BE2C (cell line): ENCODE measurements around the gene RABL3.

Experiments used
- DNase-seq: peaks from one replicate; pipeline ENCODE4 v3.0.0-alpha.2; 2020
- H3K27me3 ChIP-seq: fragments of 250-450 bp; sonication (Bioruptor Pico); 2 replicates; pipeline ENCODE4 v1.5.1; 2020; ENCODE audit warnings: mild to moderate bottlenecking
- H3K36me3 ChIP-seq: fragments of 250-450 bp; sonication (Bioruptor Pico); 2 replicates; pipeline ENCODE4 v1.5.1; 2020; ENCODE audit warnings: mild to moderate bottlenecking
- H3K4me1 ChIP-seq: fragments of 250-450 bp; sonication (Bioruptor Pico); 2 replicates; pipeline ENCODE4 v1.5.1; 2020
- H3K4me3 ChIP-seq: 2 replicates; pipeline ENCODE4 v1.5.1; 2011; ENCODE audit warnings: low read depth, low read length
- H3K9me3 ChIP-seq: fragments of 250-450 bp; sonication (Bioruptor Pico); 2 replicates; pipeline ENCODE4 v1.5.1; 2020
- CTCF ChIP-seq: IDR thresholded peaks from 2 replicates; pipeline ENCODE4 v1.5.1; 2012; ENCODE audit warnings: mild to moderate bottlenecking, low read depth, low read length

The RABL3 gene

GRCh38 chr3:120775411-120775810 lies 33.1 kb upstream of the RABL3 start:
- Histone ChIP-seq H3K4me1 (no peaks in the 10 kb centered on the region), H3K36me3 (peaks cover 3% of the 10 kb centered on the region; the same call in 1 of the 2 replicates), H3K27me3 (no peaks in the 10 kb centered on the region), H3K4me3 (no peak overlapping the region), H3K9me3 (no peaks in the 10 kb centered on the region)
- TF ChIP-seq CTCF, result no peak
- DNase-seq, result no peak

- DNase-seq, result no peak
- H3K36me3 ChIP-seq, result peaks cover 3% of the 10 kb centered on the region; the same call in 1 of the 2 replicates
- H3K27me3 ChIP-seq, result no peaks in the 10 kb centered on the region
- H3K4me1 ChIP-seq, result no peaks in the 10 kb centered on the region
- no peaks in the 10 kb centered on the region for H3K9me3 ChIP-seq
- TF ChIP-seq CTCF, result no peak
- H3K4me3 ChIP-seq, result no peak overlapping the region
These were observed 31.6 kb upstream of the RABL3 start for GRCh38 chr3:120773932-120774331.

GRCh38 chr3:120772081-120772480 lies 29.8 kb upstream of the RABL3 start:
- Histone ChIP-seq H3K4me3 (no peak overlapping the region), H3K36me3 (peaks cover 3% of the 10 kb centered on the region; the same call in 1 of the 2 replicates), H3K27me3 (no peaks in the 10 kb centered on the region), H3K4me1 (no peaks in the 10 kb centered on the region), H3K9me3 (no peaks in the 10 kb centered on the region)
- no peak for TF ChIP-seq CTCF
- DNase-seq, result no peak

- Histone ChIP-seq H3K27me3 (no peaks in the 10 kb centered on the region), H3K4me3 (no peak overlapping the region), H3K9me3 (no peaks in the 10 kb centered on the region), H3K36me3 (0 out of 2 replicates have a peak, but pooled peaks cover 3% of the 10 kb centered on the region), H3K4me1 (no peaks in the 10 kb centered on the region; the same call in 1 of the 2 replicates)
- TF ChIP-seq CTCF, result no peak
- no peak for DNase-seq
These were observed 28.6 kb upstream of the RABL3 start for GRCh38 chr3:120770891-120771290.

- Histone ChIP-seq H3K36me3 (no peaks in the 10 kb centered on the region), H3K27me3 (no peaks in the 10 kb centered on the region), H3K9me3 (no peaks in the 10 kb centered on the region), H3K4me3 (no peak overlapping the region), H3K4me1 (no peaks in the 10 kb centered on the region; the same call in 1 of the 2 replicates)
- no peak for TF ChIP-seq CTCF
- DNase-seq, result no peak
These were observed 27.1 kb upstream of the RABL3 start for GRCh38 chr3:120769436-120769835.

- Histone ChIP-seq H3K27me3 (no peaks in the 10 kb centered on the region), H3K4me3 (no peak overlapping the region), H3K36me3 (no peaks in the 10 kb centered on the region), H3K9me3 (no peaks in the 10 kb centered on the region), H3K4me1 (no peaks in the 10 kb centered on the region; the same call in 1 of the 2 replicates)
- TF ChIP-seq CTCF, result no peak
- no peak for DNase-seq
These were observed 24.8 kb upstream of the RABL3 start for GRCh38 chr3:120767106-120767505.
